Fibroblast of lung (primary cell): ENCODE results near the gene TARBP2.

Source experiments
- EZH2 ChIP-seq: IDR thresholded peaks from 2 replicates; pipeline ENCODE4 v1.5.1; 2012; ENCODE audit warnings: low read length, control low read depth, mild to moderate bottlenecking; ENCODE audit errors: missing control alignments
- TF ChIP-seq, protein P1 (sequence below), 2 donors: IDR thresholded peaks in 1 of 2; conservative IDR thresholded peaks in 1 of 2; 1 replicate in 1 of 2; 2 replicates in 1 of 2; pipeline ENCODE4 v1.5.1; 2011 to 2012; ENCODE audit warnings: low read length in 2 of 2, control low read depth in 1 of 2, inconsistent platforms in 1 of 2, low read depth in 1 of 2, mild to moderate bottlenecking in 1 of 2

DNA sequence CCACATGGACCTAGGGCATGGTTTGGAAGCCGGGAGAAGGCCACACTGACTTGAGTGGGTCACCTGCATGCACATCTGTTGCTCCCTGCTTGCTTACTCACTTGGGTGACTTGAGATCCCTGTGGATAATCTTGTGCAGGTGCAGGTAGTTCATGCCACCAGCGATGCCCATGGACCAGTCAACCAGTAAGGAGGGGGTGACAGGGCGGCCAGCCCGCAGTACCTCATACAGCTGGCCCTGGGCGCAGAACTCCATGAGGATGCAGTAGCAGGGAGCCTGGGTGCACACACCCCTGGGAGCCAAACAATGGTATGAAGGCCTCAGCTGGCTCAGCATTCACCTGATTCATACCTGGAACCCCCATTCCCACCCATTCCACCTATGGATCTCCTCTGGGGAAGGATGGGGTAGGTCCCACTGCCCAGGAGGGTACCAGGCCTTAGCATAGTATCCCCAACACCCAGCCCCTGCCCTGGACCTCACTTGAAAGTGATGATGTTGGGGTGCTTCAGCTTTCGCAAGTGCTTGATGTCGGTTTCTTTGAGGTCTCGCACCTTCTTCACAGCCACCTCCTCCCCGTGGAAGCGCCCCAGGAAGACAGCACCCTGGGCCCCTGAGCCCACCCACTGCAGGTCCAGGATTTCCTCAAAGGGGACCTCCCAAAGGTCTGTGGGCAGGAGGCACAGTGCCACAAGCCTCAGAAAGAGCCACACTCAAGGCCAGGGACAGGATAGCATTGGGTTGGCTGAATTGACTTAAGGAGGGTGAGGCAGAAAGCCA lies 14.9 kb upstream of the TARBP2 start:
- no peak for TF ChIP-seq EZH2
- TF ChIP-seq, protein P1, sequence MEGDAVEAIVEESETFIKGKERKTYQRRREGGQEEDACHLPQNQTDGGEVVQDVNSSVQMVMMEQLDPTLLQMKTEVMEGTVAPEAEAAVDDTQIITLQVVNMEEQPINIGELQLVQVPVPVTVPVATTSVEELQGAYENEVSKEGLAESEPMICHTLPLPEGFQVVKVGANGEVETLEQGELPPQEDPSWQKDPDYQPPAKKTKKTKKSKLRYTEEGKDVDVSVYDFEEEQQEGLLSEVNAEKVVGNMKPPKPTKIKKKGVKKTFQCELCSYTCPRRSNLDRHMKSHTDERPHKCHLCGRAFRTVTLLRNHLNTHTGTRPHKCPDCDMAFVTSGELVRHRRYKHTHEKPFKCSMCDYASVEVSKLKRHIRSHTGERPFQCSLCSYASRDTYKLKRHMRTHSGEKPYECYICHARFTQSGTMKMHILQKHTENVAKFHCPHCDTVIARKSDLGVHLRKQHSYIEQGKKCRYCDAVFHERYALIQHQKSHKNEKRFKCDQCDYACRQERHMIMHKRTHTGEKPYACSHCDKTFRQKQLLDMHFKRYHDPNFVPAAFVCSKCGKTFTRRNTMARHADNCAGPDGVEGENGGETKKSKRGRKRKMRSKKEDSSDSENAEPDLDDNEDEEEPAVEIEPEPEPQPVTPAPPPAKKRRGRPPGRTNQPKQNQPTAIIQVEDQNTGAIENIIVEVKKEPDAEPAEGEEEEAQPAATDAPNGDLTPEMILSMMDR (conservative IDR thresholded peaks at IDR 0.05 in 1 of 2, IDR thresholded peaks at IDR 0.05 in 1 of 2; ENCODE audit: low read depth in 1 of 2, low read length in 2 of 2): no peak
